Activated CD4-positive, alpha-beta T cell treated with anti-CD3 and anti-CD28 coated beads, Interleukin-2, amount 50 U/mL, for 4 hours (primary cell): ENCODE data around the gene ZNF514.
A peak's percentile ranks its signal among the peaks of the same experiment; 100 is the strongest.

Source experiments
- DNase-seq, 2 experiments: peaks; one replicate each; pipeline ENCODE4 v3.0.0-alpha.2; 2020

Gene ZNF514

GRCh38 chr2:95159690-95160449 is at the start of gene ZNF514:
Gene ZNF514, minus strand, starts transcription at chr2:95159848. Its CDS starts 6,595 bp downstream, at chr2:95153253.
- DNase-seq: peak; percentile 57 to 66

GRCh38 chr2:95208106-95208505 is 48.5 kb upstream of the ZNF514 start:
- no peak for DNase-seq

DNA sequence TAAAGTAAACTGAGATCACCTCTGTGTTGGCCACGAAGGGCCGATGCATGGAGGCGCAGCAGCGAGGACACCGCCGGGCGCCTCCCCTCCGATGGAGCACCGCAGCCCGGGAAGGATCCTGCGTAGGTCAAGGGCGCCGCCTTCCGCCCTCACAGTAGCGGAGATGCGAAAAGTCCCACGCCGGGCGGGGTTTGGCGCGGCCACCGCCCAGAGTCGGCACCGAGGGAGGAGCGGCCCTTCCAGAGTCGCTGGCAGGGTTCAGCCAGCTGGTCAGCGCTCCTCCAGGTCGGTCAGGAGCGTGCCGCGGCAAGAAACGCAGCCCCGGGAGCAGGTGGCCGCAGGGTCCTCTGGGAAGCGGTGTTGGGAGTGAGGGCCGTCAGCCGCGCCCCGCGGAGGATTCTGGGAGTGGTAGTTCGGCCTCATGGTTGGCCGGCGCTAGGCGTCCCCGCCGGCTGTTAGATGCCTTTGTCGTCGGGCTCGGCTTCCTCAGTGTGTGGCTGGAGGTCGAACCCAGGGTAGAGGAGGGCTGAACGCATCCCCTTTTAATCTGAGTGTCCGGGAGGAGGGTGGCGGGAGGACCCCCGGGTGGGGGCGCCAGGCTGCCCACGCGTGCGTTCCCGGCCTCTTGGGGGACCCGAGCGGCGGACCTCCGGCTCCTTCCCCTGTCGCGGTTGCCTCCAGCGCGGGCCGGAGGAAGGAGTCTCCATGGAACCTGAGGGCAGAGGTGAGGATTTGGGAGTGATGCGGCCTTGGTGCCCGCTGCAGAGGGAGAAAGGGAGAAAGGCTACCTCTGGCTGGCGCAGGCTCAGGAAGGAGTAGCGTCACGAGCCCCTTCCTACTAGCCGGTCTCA is 47.7 kb upstream of the ZNF514 start, which contains the start of gene ZNF892:
ZNF892 (plus strand) TSS at position 411 of the 851 bp plus-strand sequence; CDS start at position 706, 295 bp downstream.
- peak; percentile 67 to 70 for DNase-seq

GRCh38 chr2:95206096-95206495 is 46.4 kb upstream of the ZNF514 start:
- no peak for DNase-seq

DNA sequence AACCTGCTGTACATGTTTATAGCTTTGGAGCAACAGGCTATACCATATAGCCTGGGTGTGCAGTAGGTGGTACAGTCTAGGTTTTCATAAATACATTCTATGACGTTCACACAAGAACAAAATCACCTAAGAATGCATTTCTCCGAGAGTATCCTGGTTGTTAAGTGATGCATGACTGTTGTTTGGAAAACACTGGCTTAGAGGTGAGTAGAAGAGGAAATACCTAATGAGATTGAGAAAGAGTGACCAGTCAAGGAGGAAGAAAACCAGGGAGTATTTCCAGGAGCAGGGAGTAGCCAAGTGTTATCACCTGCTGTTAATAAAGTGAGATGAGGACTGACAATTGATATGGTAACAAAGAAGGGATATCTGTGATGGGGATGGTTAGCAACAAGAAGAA is 44.7 kb upstream of the ZNF514 start:
- no peak for DNase-seq

DNA sequence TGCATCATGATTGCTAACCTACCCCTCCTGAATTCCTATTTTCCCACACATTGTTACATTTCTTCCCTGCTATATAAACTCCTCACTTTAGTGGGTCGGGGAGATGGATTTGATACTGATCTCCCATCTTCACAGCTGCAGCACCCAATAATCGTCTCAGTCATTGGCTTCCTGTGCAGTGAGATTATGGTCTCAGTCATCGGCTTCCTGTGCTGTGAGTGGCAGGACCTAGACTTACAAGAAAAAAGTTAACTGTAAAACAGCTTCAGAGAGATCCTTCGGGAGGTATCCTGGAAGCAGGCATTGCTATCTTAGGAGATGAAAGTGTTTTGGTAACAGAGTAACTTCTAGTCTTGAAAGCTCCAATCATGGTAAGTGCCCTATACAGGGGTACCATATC is 44.3 kb upstream of the ZNF514 start:
- DNase-seq: no peak

DNA sequence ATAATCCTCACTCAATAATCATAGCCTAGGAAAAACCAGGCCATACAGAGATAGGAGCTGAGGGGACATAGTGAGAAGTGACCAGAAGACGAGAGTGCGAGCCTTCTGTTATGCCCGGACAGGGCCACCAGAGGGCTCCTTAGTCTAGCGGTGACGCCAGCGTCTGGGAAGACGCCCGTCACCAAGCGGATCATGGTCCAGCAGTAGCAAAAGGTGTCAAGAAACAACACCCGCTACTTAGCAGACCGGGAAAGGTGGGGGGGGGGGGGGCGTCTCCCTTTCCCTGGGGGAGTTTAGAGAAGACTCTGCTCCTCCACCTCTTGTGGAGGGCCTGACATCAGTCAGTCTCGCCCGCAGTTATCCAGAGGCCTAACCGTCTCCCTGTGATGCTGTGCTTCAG is 33.3 kb upstream of the ZNF514 start:
- DNase-seq: peak; percentile 26 to 36

DNA sequence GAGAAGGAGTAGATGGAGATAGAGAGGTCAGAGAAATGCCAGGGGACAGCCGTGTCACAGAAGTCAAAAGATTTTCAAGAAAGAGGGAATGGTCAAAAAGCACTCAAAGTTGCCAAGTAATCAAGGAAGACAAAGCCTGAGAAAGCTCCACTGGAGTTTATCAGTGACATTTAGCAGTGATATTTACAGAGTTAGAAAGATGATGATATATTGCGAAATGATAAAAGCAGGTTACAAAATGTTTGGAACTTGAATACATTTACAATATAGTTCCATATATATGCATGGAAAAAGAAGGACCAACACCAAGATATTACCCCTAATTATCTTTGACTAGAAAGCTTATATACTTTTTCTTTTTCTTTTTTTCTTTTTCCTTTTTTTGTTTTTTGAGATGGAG is 26.3 kb upstream of the ZNF514 start:
- DNase-seq: no peak

- no peak for DNase-seq
Measured at GRCh38 chr2:95185197-95185596, 25.5 kb upstream of the ZNF514 start.

GRCh38 chr2:95181774-95182173 is 22.1 kb upstream of the ZNF514 start:
- no peak for DNase-seq

DNA sequence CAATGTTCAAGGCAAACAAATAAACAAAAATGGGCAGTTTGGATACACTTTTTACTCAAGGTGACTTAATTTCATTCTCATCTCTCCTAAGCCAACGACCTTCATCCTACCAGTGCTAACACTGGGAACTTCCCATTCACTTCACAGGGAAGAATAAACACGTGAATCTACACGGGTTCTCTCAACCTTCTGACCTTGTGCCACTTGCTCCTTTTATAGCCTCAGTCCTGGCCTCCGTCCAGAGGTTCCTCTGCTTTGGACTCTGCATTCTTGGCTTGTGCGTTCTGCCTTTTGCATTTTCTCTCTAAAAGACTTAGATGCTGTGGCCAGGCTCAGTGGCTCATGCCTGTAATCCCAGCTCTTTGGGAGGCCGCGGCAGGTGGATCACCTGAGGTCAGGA is 19.8 kb upstream of the ZNF514 start:
- no peak for DNase-seq

DNA sequence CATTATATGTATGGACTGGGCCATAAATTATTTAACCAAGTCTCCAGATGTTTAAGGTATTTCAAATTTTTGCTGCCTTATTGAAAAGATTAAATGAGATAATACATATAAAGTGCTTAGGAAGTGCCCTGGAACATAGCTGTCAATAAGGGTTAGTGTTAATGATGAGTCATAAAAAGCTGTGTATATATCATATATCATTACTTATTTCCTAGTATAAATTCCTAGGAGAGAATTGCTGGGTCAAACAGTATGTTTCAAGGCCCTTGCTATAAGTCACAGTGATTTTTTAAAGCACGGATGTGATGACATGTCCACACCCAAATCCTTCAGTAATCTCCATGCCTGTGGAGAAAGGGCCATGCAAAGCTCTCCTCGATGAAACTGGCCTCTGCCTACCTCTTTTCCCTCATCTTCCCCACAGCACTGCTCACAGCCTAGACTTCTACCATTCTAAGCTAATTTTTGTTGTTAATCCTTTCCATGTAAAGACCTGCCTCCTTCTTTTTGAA is 14.4 kb upstream of the ZNF514 start:
- no peak for DNase-seq

- no peak for DNase-seq
Measured at GRCh38 chr2:95171902-95172301, 12.3 kb upstream of the ZNF514 start.

GRCh38 chr2:95166065-95166763 is 6.6 kb upstream of the ZNF514 start:
- no peak for DNase-seq

DNA sequence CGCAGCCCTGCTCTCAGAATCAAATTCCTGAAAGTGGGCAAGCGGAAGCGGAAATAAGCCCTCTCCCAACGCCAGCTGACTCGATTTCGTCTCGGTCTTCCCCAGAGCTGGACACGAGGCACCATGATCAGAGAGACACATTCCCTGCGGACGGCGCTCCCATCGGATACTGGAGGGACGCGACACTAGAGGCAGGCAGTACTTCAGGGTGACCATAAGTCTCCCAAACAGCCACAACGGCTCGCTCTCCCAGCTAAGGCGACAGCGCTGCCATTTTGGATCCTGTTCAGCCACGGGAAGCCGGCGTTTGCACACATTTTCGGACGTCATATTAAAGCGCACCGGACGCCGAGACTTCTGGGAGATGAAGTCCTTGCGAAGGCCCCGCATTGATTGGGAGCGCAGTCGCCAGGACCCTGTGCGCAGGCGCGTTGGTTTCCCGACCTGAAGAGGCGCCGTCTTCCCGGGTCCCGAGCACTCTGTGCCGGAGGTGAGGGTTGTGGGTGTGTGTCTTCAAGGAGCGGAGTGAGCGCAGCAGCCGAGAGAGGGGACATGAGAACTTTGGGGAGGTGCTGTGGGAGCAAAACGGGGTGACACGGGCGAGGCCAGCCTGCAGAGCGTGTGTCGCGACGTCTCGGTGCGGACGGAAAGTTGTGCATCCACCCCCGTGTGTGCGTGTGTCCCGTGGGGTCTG is 5.9 kb upstream of the ZNF514 start, which contains the start of gene ZNF2:
ZNF2 (plus strand) TSS at position 439 of the 694 bp plus-strand sequence. CDS start 10,418 bp downstream, outside the sequence.
- peak; percentile 96 for DNase-seq

DNA sequence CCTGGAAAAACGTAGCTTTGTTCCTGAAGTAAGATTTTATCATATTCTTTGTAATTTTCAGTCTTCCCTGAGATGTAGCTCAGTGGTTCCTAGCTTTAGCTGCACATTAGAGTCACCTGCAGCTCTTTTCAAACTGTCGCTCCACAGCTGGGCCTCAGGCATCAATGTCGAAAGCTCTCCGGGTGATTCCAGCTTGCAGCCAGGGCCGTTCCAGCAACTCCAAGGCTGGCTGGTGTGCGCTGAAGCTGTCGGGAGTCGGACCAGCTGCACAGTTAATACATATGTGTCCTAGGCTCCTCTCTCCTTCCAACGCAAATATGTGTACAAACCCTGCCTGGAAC is 5.4 kb upstream of the ZNF514 start:
- peak in 1 of 2 experiments; percentile 12 for DNase-seq

GRCh38 chr2:95158891-95159619 is 593 bp downstream of the ZNF514 start:
- DNase-seq: peak in 1 of 2 experiments; percentile 9

- no peak for DNase-seq
Measured at GRCh38 chr2:95158441-95158840, 1.2 kb downstream of the ZNF514 start.

DNA sequence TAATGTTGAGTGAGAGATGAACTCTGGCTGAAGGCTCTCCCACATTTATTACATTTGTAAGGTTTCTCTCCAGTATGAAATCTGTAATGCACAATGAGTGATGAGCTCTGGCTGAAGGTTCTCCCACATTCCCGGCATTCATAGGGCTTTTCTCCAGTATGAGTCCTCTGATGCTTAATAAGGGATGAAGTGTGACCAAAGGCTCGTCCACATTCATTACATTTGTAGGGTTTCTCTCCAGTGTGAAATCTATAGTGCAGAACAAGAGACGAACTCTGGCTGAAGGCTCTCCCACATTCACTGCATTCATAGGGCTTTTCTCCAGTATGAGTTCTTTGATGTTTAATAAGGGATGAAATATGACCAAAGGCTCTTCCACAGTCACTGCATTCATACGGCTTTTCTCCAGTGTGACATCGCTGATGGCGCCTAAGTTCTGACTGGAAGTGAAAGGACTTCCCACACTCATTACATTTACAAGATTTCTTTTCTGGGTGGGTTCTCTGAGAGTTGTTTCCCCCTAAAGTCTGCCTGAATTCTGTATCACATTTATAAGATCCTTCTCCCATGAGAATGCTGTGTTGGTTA is 10.2 kb downstream of the ZNF514 start:
- no peak for DNase-seq

GRCh38 chr2:95143838-95144237 is 15.8 kb downstream of the ZNF514 start:
- no peak for DNase-seq

DNA sequence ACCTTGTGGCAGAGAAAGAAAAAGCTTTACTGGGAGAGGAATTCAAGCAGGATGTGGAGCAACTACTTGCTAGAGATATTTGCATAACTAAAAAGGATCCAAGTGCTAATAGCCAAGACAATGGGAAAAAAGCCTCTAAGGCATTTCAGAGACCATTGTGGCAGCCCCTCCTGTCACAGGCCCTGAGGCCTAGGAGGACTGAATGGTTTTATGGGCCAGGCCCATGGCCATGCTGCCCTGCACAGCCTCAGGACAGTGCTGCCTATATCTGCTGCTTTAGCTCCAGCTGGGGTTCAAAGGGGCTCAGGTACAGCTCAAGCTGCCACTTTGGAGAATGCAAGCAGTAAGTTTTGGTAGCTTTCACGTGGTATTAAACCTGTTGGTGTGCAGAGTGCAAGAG is 20.9 kb downstream of the ZNF514 start:
- no peak for DNase-seq
